ENCODE measurements around the gene MFAP4. TPM values are rescaled to one million over a fixed set of nuclear protein-coding genes. Genes with fewer than 3 reads are reported as not detected.

The MFAP4 gene
- total and polyA plus RNA-seq, 9 of the 15 experiments (the other 6 are each of a cell fraction or from before 2014, with no cell fraction given), result 0.07 to 0.24 TPM; not detected in 7

DNA sequence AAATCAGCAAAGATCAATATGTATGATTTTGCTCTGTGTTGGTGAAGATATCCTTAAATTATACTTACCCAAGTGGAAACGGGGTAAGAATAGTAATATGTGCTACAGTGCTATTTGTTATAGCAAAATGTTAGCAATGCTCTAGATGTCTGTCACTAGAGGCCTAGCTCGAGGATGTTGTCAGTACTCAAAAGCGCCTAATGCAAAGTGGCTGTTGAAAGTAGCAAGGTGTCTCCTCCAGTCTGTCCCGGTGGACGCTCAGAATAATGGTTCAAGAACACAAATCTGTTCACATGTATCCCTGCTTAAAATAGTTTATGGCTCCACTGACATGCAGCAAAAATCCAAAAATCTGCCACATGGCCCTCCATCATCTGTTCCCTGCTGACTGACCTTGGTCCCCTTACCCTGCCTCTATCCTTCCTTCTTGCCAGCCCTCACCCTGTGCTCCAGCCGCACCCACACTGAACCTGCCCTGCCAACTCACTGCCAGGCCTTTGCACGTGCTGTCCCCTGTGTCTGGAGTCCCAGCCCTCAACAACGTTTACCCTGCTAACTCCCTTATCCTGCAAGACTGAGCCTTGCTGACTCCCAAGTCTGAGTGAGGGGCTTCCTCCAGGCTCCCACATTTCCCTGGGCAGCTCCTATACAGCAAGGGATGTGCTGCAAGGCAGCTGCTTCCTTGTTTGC is 14.5 kb upstream of the MFAP4 start (continued):
- TF ChIP-seq ADNP (tag; IDR thresholded peaks at IDR 0.05) (no peak), LARP7 (IDR thresholded peaks at IDR 0.05) (no peak), SMAD4 (CRISPR knock-in tag; conservative IDR thresholded peaks at IDR 0.05) (no peak), SIX5 (IDR thresholded peaks at IDR 0.05; ENCODE audit: borderline replicate concordance in 1 of 2, insufficient read depth in 1 of 2, low read depth in 1 of 2, low read length in 2 of 2) (no peak)

GRCh38 chr17:19399750-19400450 is 12.9 kb upstream of the MFAP4 start:
- no peaks in the 10 kb centered on the region for H3K36me3 ChIP-seq (ENCODE audit: control insufficient read depth, insufficient read depth, low read length)
- no peaks in the 10 kb centered on the region for H4K20me1 ChIP-seq (replicated peaks; ENCODE audit: control insufficient read depth, insufficient read depth, low read length)
- DNase-seq (ENCODE audit: extremely low read depth in 1 of 4, low spot score in 3 of 4) (no peak), FAIRE-seq (no peak), ATAC-seq (no peak)
- H3K4me3 ChIP-seq, result no peak overlapping the region
- intact Hi-C loops (cut with micrococcal nuclease), result no loop called here
- WGBS (ENCODE audit: insufficient coverage, low coverage, missing lambda C conversion rate), result 17% methylated on average over 2 of the region's 3 CpGs
- H3K27ac ChIP-seq (ENCODE audit: extremely low read depth, low read depth, low read length), result no peak overlapping the region
- no peak overlapping the region for H3K9ac ChIP-seq (ENCODE audit: insufficient read depth in 1 of 2, low read depth in 2 of 2, low read length in 2 of 2)
- H3K9me1 ChIP-seq (ENCODE audit: control insufficient read depth, insufficient read depth, low read length), result no peaks in the 10 kb centered on the region
- no peaks in the 10 kb centered on the region for H3K79me2 ChIP-seq (ENCODE audit: control insufficient read depth, insufficient read depth, low read length)
- H3K27me3 ChIP-seq (ENCODE audit: control insufficient read depth in 2 of 2, insufficient read depth in 2 of 2, low read length in 2 of 2), result peaks cover 0 to 15% of the 10 kb centered on the region in 2 experiments; a peak in 1 of 5 replicates
- BruUV-seq (replicated peaks), result no TSS peak
- ChIA-PET POLR2A (no interaction called here), CTCF (ENCODE audit: low intra/inter-chr PET ratio) (no interaction called here)
- in situ Hi-C loops (cut with MboI), result no loop called here
- H2AFZ ChIP-seq (ENCODE audit: low read depth, low read length), result no peak overlapping the region
- no peak overlapping the region for H3K4me2 ChIP-seq (ENCODE audit: insufficient read depth, low read length)
- no peaks in the 10 kb centered on the region for H3K4me1 ChIP-seq (replicated peaks in 1 of 2; ENCODE audit: control insufficient read depth in 2 of 2, insufficient read depth in 2 of 2, low read length in 2 of 2)
- no peaks in the 10 kb centered on the region for H3K9me3 ChIP-seq (replicated peaks; ENCODE audit: control insufficient read depth, insufficient read depth, low read depth, low read length)
- TF ChIP-seq ZNF217 (CRISPR knock-in tag; IDR thresholded peaks at IDR 0.05), result no peak
- TF ChIP-seq FOXJ2 (tag; IDR thresholded peaks at IDR 0.05), result no peak
- TF ChIP-seq ZNF133 (CRISPR knock-in tag; IDR thresholded peaks at IDR 0.05), result no peak
- TF ChIP-seq SIN3B (IDR thresholded peaks at IDR 0.05; ENCODE audit: low read depth), result no peak
- no peak for TF ChIP-seq HOXB6 (CRISPR knock-in tag; IDR thresholded peaks at IDR 0.05; ENCODE audit: borderline replicate concordance)
- TF ChIP-seq ZNF436 (CRISPR knock-in tag; IDR thresholded peaks at IDR 0.05), result no peak
- no peak for TF ChIP-seq EGR1 (conservative IDR thresholded peaks at IDR 0.05)
- TF ChIP-seq ATF6 (CRISPR knock-in tag; IDR thresholded peaks at IDR 0.05), result no peak
- no peak for TF ChIP-seq ADNP (tag; IDR thresholded peaks at IDR 0.05)
- no peak for TF ChIP-seq NFXL1 (CRISPR knock-in tag; IDR thresholded peaks at IDR 0.05)
- no peak for TF ChIP-seq TCF7L2 (IDR thresholded peaks at IDR 0.05; ENCODE audit: low read depth, low read length)
- no peak for TF ChIP-seq NRF1 (conservative IDR thresholded peaks at IDR 0.05 in 1 of 2, IDR thresholded peaks at IDR 0.05 in 1 of 2)
- no peak for TF ChIP-seq GATA2 (CRISPR knock-in tag; IDR thresholded peaks at IDR 0.05)
